HG02970 (cell line): ENCODE data around the gene ADAMTSL2.

Experiments used
- ATAC-seq: cut with Tn5 transposase; IDR thresholded peaks from one replicate; pipeline ENCODE4 v1.9.1; 2021; ENCODE audit warnings: mild to moderate bottlenecking, moderate library complexity, moderate number of reproducible peaks; ENCODE audit not compliant: unreplicated experiment, low FRiP score

ADAMTSL2 gene

GRCh38 chr9:133599470-133600173, 65.1 kb downstream of the ADAMTSL2 start:
- ATAC-seq, result no peak

GRCh38 chr9:133600739-133601138, 66.2 kb downstream of the ADAMTSL2 start:
- no peak for ATAC-seq

- no peak for ATAC-seq
Observed at GRCh38 chr9:133601746-133602145, 67.2 kb downstream of the ADAMTSL2 start.

GRCh38 chr9:133602277-133602676, 67.8 kb downstream of the ADAMTSL2 start:
- ATAC-seq, result no peak

- no peak for ATAC-seq
Observed at GRCh38 chr9:133603135-133603927, 68.8 kb downstream of the ADAMTSL2 start.

GRCh38 chr9:133604214-133604613, 69.7 kb downstream of the ADAMTSL2 start:
- no peak for ATAC-seq

- no peak for ATAC-seq
Observed at GRCh38 chr9:133604856-133605255, 70.4 kb downstream of the ADAMTSL2 start.

- no peak for ATAC-seq
Observed at GRCh38 chr9:133605446-133605845, 70.9 kb downstream of the ADAMTSL2 start.

GRCh38 chr9:133605856-133606707, 71.6 kb downstream of the ADAMTSL2 start:
- ATAC-seq, result no peak

GRCh38 chr9:133606708-133607025, 72.2 kb downstream of the ADAMTSL2 start:
- ATAC-seq, result no peak

- no peak for ATAC-seq
Observed at GRCh38 chr9:133607381-133607780, 72.9 kb downstream of the ADAMTSL2 start.

GRCh38 chr9:133607976-133608375, 73.5 kb downstream of the ADAMTSL2 start:
- ATAC-seq, result no peak

- no peak for ATAC-seq
Observed at GRCh38 chr9:133608382-133608781, 73.9 kb downstream of the ADAMTSL2 start.

- ATAC-seq, result no peak
Observed at GRCh38 chr9:133608889-133609288, 74.4 kb downstream of the ADAMTSL2 start.

GRCh38 chr9:133609311-133610098, 75.0 kb downstream of the ADAMTSL2 start, which contains the start of gene FAM163B:
Gene FAM163B, minus strand, starts transcription at chr9:133609389. Its CDS starts 29,166 bp downstream, at chr9:133580223.
- ATAC-seq, result no peak

GRCh38 chr9:133610845-133611244, 76.3 kb downstream of the ADAMTSL2 start:
- ATAC-seq, result no peak

- no peak for ATAC-seq
Observed at GRCh38 chr9:133612051-133612450, 77.5 kb downstream of the ADAMTSL2 start.

- no peak for ATAC-seq
Observed at GRCh38 chr9:133612816-133613215, 78.3 kb downstream of the ADAMTSL2 start.

- no peak for ATAC-seq
Observed at GRCh38 chr9:133613432-133613831, 78.9 kb downstream of the ADAMTSL2 start.

GRCh38 chr9:133614056-133614455, 79.6 kb downstream of the ADAMTSL2 start:
- ATAC-seq, result no peak
